GM21390 (cell line): ENCODE measurements around the gene GH1.
"Not testable (repeated sequence)": the region's sequence is repeated elsewhere in the genome, so short reads cannot be mapped to it uniquely, and the experiment has no call there.

Source experiments
- ATAC-seq: cut with Tn5 transposase; IDR thresholded peaks from one replicate; pipeline ENCODE4 v1.9.1; 2021; ENCODE audit not compliant: unreplicated experiment

Gene GH1

GRCh38 chr17:63898899-63899798 lies 19.5 kb downstream of the GH1 start:
- ATAC-seq, result not testable (repeated sequence)

DNA sequence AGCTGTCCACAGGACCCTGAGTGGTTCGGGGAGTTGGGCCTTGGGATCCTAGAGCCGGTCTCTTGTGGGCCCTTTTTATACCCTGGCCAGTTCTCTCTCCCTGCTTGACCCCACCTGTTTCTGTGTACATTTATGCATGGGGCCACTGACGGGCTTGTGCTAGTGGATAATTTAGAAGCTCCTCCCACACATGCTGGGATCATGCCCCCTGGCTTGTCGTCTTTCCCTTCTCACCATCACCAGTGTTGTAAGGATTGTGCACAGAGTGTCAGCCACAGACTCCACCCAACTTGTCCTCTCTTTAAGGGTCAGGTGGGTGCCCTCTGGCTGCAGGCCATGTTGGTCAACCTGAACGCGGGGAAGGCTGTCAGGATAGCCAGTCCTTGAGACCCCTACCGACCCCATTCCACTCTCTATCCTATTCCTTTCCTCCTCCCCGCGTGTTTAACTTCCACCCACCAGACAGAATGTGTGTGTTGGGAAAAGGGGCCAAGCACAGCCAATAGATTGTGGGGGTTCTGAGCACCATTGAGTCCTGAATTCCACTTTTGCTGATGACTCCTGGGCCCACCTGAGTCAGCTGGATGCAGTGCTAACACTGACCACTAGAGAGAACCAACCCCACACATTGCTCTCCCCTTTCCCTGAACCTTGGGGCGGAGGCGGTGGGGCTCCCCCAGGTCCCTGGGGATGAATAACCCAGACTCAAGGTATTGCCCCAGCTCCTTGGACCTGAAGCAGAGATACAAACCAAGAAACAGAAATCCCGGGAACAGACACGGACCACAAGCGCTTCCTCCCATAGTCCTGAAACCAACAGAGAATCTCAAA lies 21.9 kb downstream of the GH1 start, which contains the start of gene CSH1:
CSH1 (minus strand) TSS at position 51 of the 831 bp plus-strand sequence. CDS start 63 bp downstream, outside the sequence.
- not testable (repeated sequence) for ATAC-seq

- not testable (repeated sequence) for ATAC-seq
Observed at GRCh38 chr17:63894821-63895220, 23.8 kb downstream of the GH1 start.

GRCh38 chr17:63894021-63894420 lies 24.6 kb downstream of the GH1 start:
- ATAC-seq, result not testable (repeated sequence)

DNA sequence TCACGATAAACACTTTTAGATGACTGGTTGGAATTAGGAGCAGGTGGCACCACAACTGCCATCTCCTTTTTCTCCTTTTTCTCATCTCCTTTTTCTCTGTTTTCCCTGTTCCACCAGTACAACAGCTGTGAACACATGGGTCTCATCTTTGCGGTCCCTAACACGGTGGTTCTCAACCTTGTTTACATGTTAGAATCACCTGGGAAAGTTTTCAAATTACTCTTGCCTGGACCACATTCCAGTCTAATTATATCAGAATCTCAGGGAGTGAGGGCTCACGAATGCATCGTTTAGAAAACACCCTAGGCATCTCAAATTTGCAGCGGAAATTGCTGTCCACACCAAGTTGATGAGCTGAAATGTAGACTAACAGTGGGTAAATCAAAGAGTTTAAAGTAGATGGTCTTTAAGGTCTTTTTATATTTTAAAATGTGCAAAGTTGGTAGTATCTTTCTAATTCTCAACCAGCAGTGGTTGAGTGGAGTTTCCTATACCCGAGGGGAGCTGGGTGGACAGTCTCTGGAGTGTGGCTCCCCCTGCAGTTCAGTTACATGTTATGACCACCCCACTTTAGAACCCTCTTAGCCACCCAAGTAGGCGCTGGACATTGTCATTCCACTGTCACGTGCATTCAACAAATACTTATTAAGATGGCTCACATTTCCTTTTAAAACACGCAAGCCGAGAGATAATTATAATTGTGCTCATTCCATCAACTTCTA lies 26.2 kb downstream of the GH1 start:
- not testable (repeated sequence) for ATAC-seq

DNA sequence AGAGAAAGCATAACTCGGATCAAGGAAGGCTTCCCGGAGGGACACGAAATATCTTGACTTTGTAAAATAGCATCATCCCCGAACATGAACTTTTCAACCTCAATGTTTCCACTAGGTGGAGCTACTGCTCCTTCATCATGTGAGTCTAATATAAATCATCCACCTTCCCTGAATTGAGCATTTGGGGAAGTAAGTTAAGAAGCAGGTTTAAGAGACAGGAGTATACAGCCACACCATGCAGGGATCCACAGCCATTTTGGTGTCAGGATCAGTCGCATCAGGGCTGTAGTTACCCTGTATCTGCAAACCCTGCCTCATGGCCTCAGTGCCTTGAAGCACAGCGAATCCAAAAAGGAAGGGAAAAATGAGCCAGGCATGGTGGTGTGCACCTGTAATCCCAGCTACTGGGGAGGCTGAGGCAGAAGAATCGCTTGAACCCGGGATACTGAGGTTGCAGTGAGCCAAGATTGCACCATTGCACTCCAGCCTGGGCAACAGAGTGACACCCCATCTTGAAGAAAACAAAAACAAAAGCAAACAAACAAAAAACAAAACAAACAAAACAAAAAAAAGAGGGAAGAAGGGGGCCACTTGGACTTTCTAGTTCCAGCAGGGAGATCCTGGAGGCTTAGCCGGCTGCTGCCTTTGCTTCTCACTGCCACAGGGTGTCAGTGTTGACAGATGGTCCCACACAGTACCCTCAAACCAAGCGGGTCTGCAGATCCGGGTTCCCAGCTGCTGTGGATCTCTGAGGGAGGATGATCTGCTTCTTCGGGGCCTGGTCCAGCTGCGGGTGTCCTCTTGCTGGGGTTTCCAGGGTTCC lies 29.4 kb downstream of the GH1 start:
- not testable (repeated sequence) for ATAC-seq

- not testable (repeated sequence) for ATAC-seq
Observed at GRCh38 chr17:63885119-63885518, 33.5 kb downstream of the GH1 start.

DNA sequence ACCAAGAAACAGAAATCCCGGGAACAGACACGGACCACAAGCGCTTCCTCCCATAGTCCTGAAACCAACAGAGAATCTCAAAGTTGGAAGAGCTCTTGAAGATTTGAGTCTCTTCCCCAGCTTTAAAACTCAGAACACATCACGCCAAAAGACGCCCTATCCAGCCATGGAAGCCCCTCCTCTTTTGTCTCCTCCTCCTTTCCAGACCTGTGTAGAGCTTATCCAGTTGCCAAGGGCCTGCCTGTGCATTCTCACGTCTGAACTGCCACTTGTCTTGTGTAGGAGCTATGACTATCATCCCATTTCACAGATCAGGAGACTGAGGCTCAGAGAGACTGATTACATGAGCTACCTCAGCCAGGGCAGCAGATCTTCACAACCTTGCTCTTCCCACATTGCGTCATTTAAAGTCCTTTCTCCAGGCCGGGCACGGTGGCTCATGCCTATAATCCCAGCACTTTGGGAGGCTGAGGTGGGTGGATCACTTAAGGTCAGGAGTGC lies 36.0 kb downstream of the GH1 start:
- not testable (repeated sequence) for ATAC-seq

- no peak for ATAC-seq
Observed at GRCh38 chr17:63881935-63882601, 36.6 kb downstream of the GH1 start, which contains the start of gene GH2. Gene GH2 (minus strand): TSS chr17:63881944. CDS start chr17:63881801, 143 bp downstream.

DNA sequence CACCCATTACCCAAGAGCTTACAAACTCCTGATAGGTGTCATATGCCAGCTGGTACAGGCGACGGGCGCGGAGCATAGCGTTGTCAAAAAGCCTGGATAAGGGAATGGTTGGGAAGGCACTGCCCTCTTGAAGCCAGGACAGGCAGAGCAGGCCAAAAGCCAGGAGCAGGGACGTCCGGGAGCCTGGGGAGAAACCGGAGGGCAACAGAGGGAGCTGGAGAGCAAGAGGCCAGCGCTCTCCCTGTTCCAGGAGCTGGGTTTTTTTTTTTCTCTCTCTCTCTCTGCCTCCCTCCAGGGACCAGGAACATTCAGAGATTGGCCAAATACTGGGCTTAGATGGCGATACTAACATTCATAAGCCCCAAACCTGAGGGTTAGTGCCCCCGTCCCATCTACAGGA lies 37.3 kb downstream of the GH1 start:
- not testable (repeated sequence) for ATAC-seq

- ATAC-seq, result no peak
Observed at GRCh38 chr17:63880706-63881105, 37.9 kb downstream of the GH1 start.

DNA sequence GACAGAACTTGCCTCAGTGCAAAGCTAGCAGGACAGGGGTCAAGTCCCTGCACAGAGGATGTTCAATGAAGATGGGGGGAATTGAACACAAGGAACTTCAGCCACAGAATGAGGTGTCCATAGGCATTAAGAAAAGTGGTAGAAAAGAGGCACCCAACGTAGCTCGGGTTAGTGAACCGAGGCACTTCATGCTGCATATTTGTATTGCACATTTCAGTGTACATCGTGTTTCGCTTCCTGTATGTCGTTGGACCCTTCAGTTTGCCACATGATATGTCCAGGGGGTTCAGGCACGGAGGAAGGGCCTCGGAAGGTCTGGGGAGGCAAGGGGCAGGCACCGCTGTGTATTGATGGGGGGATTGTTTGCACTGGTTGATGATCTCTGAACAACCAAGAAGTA lies 40.2 kb downstream of the GH1 start:
- not testable (repeated sequence) for ATAC-seq

DNA sequence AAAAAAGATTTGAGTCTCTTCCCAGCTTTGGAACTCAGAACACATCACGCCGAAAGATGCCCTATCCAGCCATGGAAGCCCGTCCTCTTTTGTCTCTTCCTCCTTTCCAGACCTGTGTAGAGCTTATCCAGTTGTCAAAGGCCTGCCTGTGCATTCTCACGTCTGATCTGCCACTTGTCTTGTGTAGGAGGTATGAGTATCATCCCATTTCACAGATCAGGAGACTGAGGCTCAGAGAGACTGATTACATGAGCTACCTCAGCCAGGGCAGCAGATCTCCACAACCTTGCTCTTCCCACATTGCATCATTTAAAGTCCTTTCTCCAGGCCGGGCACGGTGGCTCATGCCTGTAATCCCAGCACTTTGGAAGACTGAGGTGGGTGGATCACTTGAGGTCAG lies 43.9 kb downstream of the GH1 start:
- not testable (repeated sequence) for ATAC-seq

GRCh38 chr17:63874061-63874626 lies 44.5 kb downstream of the GH1 start:
- not testable (repeated sequence) for ATAC-seq

DNA sequence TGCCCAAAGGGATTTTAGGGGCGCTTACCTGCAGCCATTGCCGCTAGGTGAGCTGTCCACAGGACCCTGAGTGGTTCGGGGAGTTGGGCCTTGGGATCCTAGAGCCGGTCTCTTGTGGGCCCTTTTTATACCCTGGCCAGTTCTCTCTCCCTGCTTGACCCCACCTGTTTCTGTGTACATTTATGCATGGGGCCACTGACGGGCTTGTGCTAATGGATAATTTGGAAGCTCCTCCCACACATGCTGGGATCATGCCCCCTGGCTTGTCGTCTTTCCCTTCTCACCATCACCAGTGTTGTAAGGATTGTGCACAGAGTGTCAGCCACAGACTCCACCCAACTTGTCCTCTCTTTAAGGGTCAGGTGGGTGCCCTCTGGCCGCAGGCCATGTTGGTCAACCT lies 45.1 kb downstream of the GH1 start, which contains the start of gene CSH2:
CSH2 (minus strand) TSS at position 101 of the 400 bp plus-strand sequence; CDS start at position 38, 63 bp downstream.
- not testable (repeated sequence) for ATAC-seq

- ATAC-seq, result not testable (repeated sequence)
Observed at GRCh38 chr17:63871646-63872365, 46.8 kb downstream of the GH1 start.

DNA sequence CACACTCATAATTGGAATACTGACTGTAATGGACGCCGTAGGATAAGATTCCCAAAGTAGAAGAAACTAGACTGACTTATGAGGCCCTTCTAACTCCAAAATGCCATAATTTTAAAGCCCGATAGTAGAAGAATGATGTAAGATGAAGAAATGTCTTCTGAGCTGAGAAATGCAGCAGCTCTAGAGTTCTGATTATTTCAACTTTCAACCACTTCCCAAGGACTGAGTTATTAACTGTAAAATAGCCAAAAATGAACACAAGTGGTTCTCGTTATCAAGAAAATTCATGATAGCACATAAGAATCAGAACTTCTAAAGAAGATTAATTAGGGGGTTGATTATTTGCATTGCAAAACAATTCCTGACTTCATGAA lies 48.4 kb downstream of the GH1 start:
- ATAC-seq, result not testable (repeated sequence)
